ENCODE results near the gene TRIO. TPM values are rescaled to one million over a fixed set of nuclear protein-coding genes. Genes with fewer than 3 reads are reported as not detected.
"Not testable (repeated sequence)": the region's sequence is repeated elsewhere in the genome, so short reads cannot be mapped to it uniquely, and the experiment has no call there.

Gene TRIO
- total RNA-seq, 1 donor: 211 TPM

GRCh38 chr5:14552017-14552416, 408.9 kb downstream of the TRIO start:
- no peak for DNase-seq (ENCODE audit: low read depth)
- no peak for TF ChIP-seq CTCF (IDR thresholded peaks at IDR 0.05; ENCODE audit: insufficient read depth, low read length)
- H3K4me3 ChIP-seq (ENCODE audit: low read depth, low read length): no peak overlapping the region

- H3K4me3 ChIP-seq (ENCODE audit: low read depth, low read length); DNase-seq (ENCODE audit: low read depth): not testable (repeated sequence)
Measured at GRCh38 chr5:14554288-14554687, 411.1 kb downstream of the TRIO start.

GRCh38 chr5:14556015-14556414, 412.9 kb downstream of the TRIO start:
- no peak for DNase-seq (ENCODE audit: low read depth)
- no peak overlapping the region for H3K4me3 ChIP-seq (ENCODE audit: low read depth, low read length)
- TF ChIP-seq CTCF (IDR thresholded peaks at IDR 0.05; ENCODE audit: insufficient read depth, low read length): no peak

- DNase-seq (ENCODE audit: low read depth): no peak
- no peak for TF ChIP-seq CTCF (IDR thresholded peaks at IDR 0.05; ENCODE audit: insufficient read depth, low read length)
- H3K4me3 ChIP-seq (ENCODE audit: low read depth, low read length): no peak overlapping the region
Measured at GRCh38 chr5:14557203-14557770, 414.1 kb downstream of the TRIO start.

GRCh38 chr5:14557791-14558415, 414.8 kb downstream of the TRIO start:
- H3K4me3 ChIP-seq (ENCODE audit: low read depth, low read length): no peak overlapping the region
- no peak for TF ChIP-seq CTCF (IDR thresholded peaks at IDR 0.05; ENCODE audit: insufficient read depth, low read length)
- no peak for DNase-seq (ENCODE audit: low read depth)

Other genes with a start within 250 kb of the TRIO start
- gene DNAH5, start 198.7 kb upstream of the TRIO start, total RNA-seq (ENCODE audit: low replicate concordance): under 0.01 and 0.18 TPM in 2 replicates